ENCODE results near the gene TEX29. TPM values are rescaled to one million over a fixed set of nuclear protein-coding genes. Genes with fewer than 3 reads are reported as not detected.

Gene TEX29
- total and polyA plus RNA-seq, 9 of the 15 experiments (the other 6 are each of a cell fraction or from before 2014, with no cell fraction given), result 0.11 TPM; not detected in 7

- no peak for TF ChIP-seq ZNF609 (CRISPR knock-in tag; IDR thresholded peaks at IDR 0.05; ENCODE audit: borderline replicate concordance)
These were observed 16.9 kb upstream of the TEX29 start (continued) for GRCh38 chr13:111303559-111303958.

GRCh38 chr13:111304041-111304544, 16.3 kb upstream of the TEX29 start:
- intact Hi-C loops (cut with micrococcal nuclease) (no loop called here), in situ Hi-C loops (cut with MboI) (no loop called here)
- Histone ChIP-seq H3K27ac (ENCODE audit: extremely low read depth, low read depth, low read length) (no peak overlapping the region), H3K36me3 (ENCODE audit: control insufficient read depth, insufficient read depth, low read length) (peaks cover 43% of the 10 kb centered on the region; the same call in 1 of the 3 replicates), H3K79me2 (ENCODE audit: control insufficient read depth, insufficient read depth, low read length) (no peaks in the 10 kb centered on the region), H3K4me1 (replicated peaks in 1 of 2; ENCODE audit: control insufficient read depth in 2 of 2, insufficient read depth in 2 of 2, low read length in 2 of 2) (no peaks in the 10 kb centered on the region), H3K9me3 (replicated peaks; ENCODE audit: control insufficient read depth, insufficient read depth, low read depth, low read length) (no peaks in the 10 kb centered on the region), H3K27me3 (ENCODE audit: control insufficient read depth in 2 of 2, insufficient read depth in 2 of 2, low read length in 2 of 2) (no peaks in the 10 kb centered on the region), H3K9me1 (ENCODE audit: control insufficient read depth, insufficient read depth, low read length) (no peaks in the 10 kb centered on the region), H3K9ac (ENCODE audit: insufficient read depth in 1 of 2, low read depth in 2 of 2, low read length in 2 of 2) (no peak overlapping the region), H2AFZ (ENCODE audit: low read depth, low read length) (no peak overlapping the region), H4K20me1 (replicated peaks; ENCODE audit: control insufficient read depth, insufficient read depth, low read length) (no peaks in the 10 kb centered on the region), H3K4me2 (ENCODE audit: insufficient read depth, low read length) (no peak overlapping the region), H3K4me3 (no peak overlapping the region)
- 97% methylated on average over 15 of the region's 15 CpGs for WGBS (ENCODE audit: insufficient coverage, low coverage, missing lambda C conversion rate)
- no TSS peak for BruUV-seq (replicated peaks)
- ATAC-seq, result no peak
- CTCF ChIA-PET (ENCODE audit: low intra/inter-chr PET ratio), result no interaction called here
- FAIRE-seq, result no peak
- no peak for DNase-seq (ENCODE audit: extremely low read depth in 1 of 4, low spot score in 3 of 4)
- POLR2A ChIA-PET, result no interaction called here
- TF ChIP-seq ZBTB40 (IDR thresholded peaks at IDR 0.05), result no peak
- TF ChIP-seq ZBTB40 (CRISPR knock-in tag; IDR thresholded peaks at IDR 0.05), result no peak
- TF ChIP-seq POLR2AphosphoS2 (IDR thresholded peaks at IDR 0.05; ENCODE audit: low read length), result no peak
- no peak for TF ChIP-seq DPF2 (IDR thresholded peaks at IDR 0.05)
- TF ChIP-seq ZNF347 (CRISPR knock-in tag; IDR thresholded peaks at IDR 0.05; ENCODE audit: low read depth), result no peak
- no peak for TF ChIP-seq TBP (optimal IDR thresholded peaks at IDR 0.05; ENCODE audit: low read depth, low read length)

Data from K562 (cell line).